GM12892 (cell line): ENCODE data around the gene CNTNAP5.

Experiments
- POLR2A ChIP-seq: IDR thresholded peaks from 2 replicates; pipeline ENCODE4 v1.6.1; 2011; ENCODE audit warnings: low read depth, low read length, control low read depth
- POLR2AphosphoS5 ChIP-seq: IDR thresholded peaks from 2 replicates; pipeline ENCODE4 v1.6.1; 2011; ENCODE audit warnings: low read depth, low read length, control low read depth
- TAF1 ChIP-seq: IDR thresholded peaks from 2 replicates; pipeline ENCODE4 v1.6.1; 2011; ENCODE audit warnings: low read depth, mild to moderate bottlenecking, control low read depth, low read length, borderline replicate concordance

DNA sequence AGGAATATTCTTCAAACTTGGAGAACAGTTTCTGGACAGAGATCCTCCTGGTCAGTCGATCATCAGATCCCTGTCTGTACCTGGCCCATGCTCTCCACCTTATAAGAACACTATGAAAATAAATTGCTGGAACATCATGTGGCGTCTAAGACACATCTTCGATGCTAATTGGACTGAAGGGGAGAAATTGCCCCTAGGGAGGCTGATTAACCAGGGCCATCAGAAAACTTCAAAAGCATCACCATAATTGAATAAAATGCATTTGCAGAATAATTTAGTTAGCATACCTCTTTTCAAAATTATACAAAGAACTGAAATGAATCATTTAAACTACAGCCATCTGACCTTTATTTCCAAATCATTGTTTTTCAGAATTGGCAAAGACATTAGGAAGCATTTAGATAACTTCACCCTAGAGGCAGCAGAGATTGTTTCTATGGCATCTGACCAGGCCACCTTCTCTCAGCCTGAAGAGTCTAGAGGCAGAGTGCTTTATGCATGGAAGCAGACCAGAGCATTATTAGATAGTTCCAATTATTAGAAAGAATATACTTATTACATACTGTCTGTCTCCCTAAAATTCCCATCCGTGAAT, 48.9 kb upstream of the CNTNAP5 start:
- TF ChIP-seq POLR2A (no peak), POLR2AphosphoS5 (no peak), TAF1 (no peak)
